K562 (cell line): Measurements from ENCODE around the gene GTF3C6. TPM values are rescaled to one million over a fixed set of nuclear protein-coding genes. Genes with fewer than 3 reads are reported as not detected.

Source experiments
- FOXK1 ChIP-seq: sonication (generic); formaldehyde crosslinking; IDR thresholded peaks from 2 replicates; pipeline ENCODE4 v1.8.0; 2022; ENCODE audit warnings: missing genetic modification reagents, mild to moderate bottlenecking, borderline replicate concordance
- HEY1 ChIP-seq: fragments of 250-450 bp; sonication (Bioruptor Pico); IDR thresholded peaks from 2 replicates; pipeline ENCODE4 v1.5.0; 2020; ENCODE audit warnings: mild to moderate bottlenecking, moderate library complexity, borderline replicate concordance
- MAZ ChIP-seq, 2 experiments: fragments of 450-650 bp in 1 of 2; sonication (generic) in 1 of 2; formaldehyde crosslinking; IDR thresholded peaks in 1 of 2; conservative IDR thresholded peaks in 1 of 2; 2 replicates each; pipeline versions ENCODE4 v1.4.0 to v1.5.0; 2020; ENCODE audit warnings: mild to moderate bottlenecking in 1 of 2, missing genetic modification reagents in 1 of 2
- RAD21 ChIP-seq, 2 experiments: fragments of 250-450 bp in 1 of 2; fragments of 450-650 bp in 1 of 2; sonication (Bioruptor Pico) in 1 of 2; formaldehyde crosslinking in 1 of 2; IDR thresholded peaks in 1 of 2; conservative IDR thresholded peaks in 1 of 2; 2 replicates each; pipeline versions ENCODE4 v1.4.0 to v1.8.0; 2020 to 2022; ENCODE audit warnings: mild to moderate bottlenecking in 2 of 2, moderate library complexity in 1 of 2
- RCOR1 ChIP-seq, 2 experiments: IDR thresholded peaks; 2 replicates each; pipeline ENCODE4 v1.6.1; 2012; ENCODE audit warnings: low read depth in 2 of 2, low read length in 2 of 2, borderline replicate concordance in 1 of 2, improper control_type of control experiment in 1 of 2
- SMAD2 ChIP-seq: fragments of 150-350 bp; IDR thresholded peaks from 2 replicates; pipeline ENCODE4 v1.6.1; 2014; ENCODE audit warnings: low read depth, mild to moderate bottlenecking, low read length
- TCF7L2 ChIP-seq: fragments of 150-350 bp; IDR thresholded peaks from 2 replicates; pipeline ENCODE4 v1.6.1; 2016; ENCODE audit warnings: low read depth, mild to moderate bottlenecking, low read length, moderate library complexity
- TEAD2 ChIP-seq: fragments of 450-650 bp; IDR thresholded peaks from 2 replicates; pipeline ENCODE4 v1.6.1; 2016; ENCODE audit warnings: missing genetic modification characterization, control low read depth, missing compliant biosample characterization
- ZNF121 ChIP-seq: sonication (generic); formaldehyde crosslinking; conservative IDR thresholded peaks from 2 replicates; pipeline ENCODE4 v1.8.0; 2022; ENCODE audit warnings: missing genetic modification reagents
- ZNF146 ChIP-seq: IDR thresholded peaks from one replicate; pipeline ENCODE4 v1.6.1; 2018; ENCODE audit warnings: missing compliant biosample characterization; ENCODE audit not compliant: unreplicated experiment
- ZNF644 ChIP-seq: fragments of 200-800 bp; sonication (Bioruptor generic); IDR thresholded peaks from 2 replicates; pipeline ENCODE4 v1.6.1; 2016; ENCODE audit warnings: low read depth, missing genetic modification characterization, missing compliant biosample characterization
- ZNF764 ChIP-seq: fragments of 250-450 bp; sonication (Bioruptor Pico); IDR thresholded peaks from 2 replicates; pipeline ENCODE4 v1.4.0; 2020; ENCODE audit warnings: low read depth, mild to moderate bottlenecking, moderate library complexity
- polyA plus RNA-seq, 8 experiments: library from polyadenylated mRNA; depleted of rRNA in 4 of 8; stranded (reverse) in 5 of 8; unstranded in 3 of 8; fragments of >200 nt; fragmentation: Nextera tagmentation in 2 of 8; fragmentation: Illumina TruSeq in 1 of 8; extraction: Ambion mirVana in 2 of 8; extraction: Trizol in 1 of 8; gene quantifications; 2 replicates each; pipeline versions ENCODE4 v1.2.1 to v1.2.3, GENCODE V29; 2011 to 2014; ENCODE audit warnings: inconsistent platforms in 1 of 8, missing spikeins in 1 of 8
- total RNA-seq, 7 experiments: library from RNA; depleted of rRNA in 6 of 7; stranded (reverse); fragments of >200 nt in 6 of 7; fragmentation: Illumina TruSeq in 2 of 7; extraction: Trizol in 2 of 7; gene quantifications; 2 replicates each; pipeline versions ENCODE4 v1.2.1 to v1.2.3, GENCODE V29; 2011 to 2021; ENCODE audit warnings: low replicate concordance in 1 of 7
- TF ChIP-seq, protein P1 (sequence below): fragments of 450-650 bp; formaldehyde crosslinking; IDR thresholded peaks from 2 replicates; pipeline ENCODE4 v1.4.0; 2020; ENCODE audit warnings: mild to moderate bottlenecking, moderate library complexity
- TF ChIP-seq, protein P2 (sequence below): fragments of 250-450 bp; sonication (Bioruptor Pico); IDR thresholded peaks from 2 replicates; pipeline ENCODE4 v1.5.0; 2020; ENCODE audit warnings: mild to moderate bottlenecking, borderline replicate concordance
- TF ChIP-seq, protein P3 (sequence below): conservative IDR thresholded peaks from 2 replicates; pipeline ENCODE4 v1.6.1; 2011; ENCODE audit warnings: low read depth, mild to moderate bottlenecking, low read length; ENCODE audit not compliant: control insufficient read depth

Gene GTF3C6
- total and polyA plus RNA-seq, 9 of the 15 experiments (the other 6 are each of a cell fraction or from before 2014, with no cell fraction given), result 37.6 to 140 (median 111) TPM

DNA sequence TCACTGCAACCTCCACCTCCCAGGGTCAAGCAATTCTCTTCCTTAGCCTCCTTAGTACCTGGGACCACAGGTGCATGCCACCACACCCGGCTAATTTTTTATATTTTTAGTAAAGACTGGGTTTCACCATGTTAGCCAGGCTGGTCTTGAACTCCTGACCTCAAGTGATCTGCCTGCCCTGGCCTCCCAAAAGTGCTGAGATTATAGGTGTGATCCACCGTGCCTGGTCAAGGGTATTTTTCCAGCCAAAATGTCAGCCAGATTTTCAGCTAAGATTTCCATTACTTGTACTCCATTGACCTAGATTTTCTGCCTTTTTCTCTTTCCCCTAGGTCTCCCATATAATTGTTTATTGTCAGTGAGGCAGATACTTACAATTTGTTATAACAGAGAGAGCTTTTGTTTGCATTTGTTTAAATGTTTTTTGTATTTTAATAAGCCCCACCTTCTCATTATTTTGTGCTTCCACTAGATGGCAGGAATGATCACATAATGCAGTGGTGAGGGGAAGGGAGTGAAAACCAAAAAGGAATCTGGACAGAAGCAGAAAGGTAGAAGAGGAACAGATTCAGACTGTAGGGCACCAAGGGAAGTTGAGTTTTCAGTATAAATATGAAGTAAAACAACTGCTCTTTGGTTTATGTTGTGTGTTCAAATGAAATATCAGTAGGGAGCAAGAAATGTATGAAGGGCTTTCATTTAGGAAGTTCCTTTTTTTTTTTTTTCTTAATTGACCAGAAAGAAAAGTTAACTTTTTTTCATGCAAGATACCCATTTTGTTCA, 53.0 kb downstream of the GTF3C6 start (continued):
- no peak for TF ChIP-seq HEY1 (CRISPR knock-in tag)
- TF ChIP-seq ZNF146 (CRISPR knock-in tag), result no peak
- TF ChIP-seq ZNF644 (tag), result no peak
- TF ChIP-seq MAZ (CRISPR knock-in tag; conservative IDR thresholded peaks at IDR 0.05 in 1 of 2, IDR thresholded peaks at IDR 0.05 in 1 of 2), result 0 out of 4 replicates have a peak, but pooled peaks of 1 of the 2 experiments have one; percentile 28
- TF ChIP-seq, protein P1, sequence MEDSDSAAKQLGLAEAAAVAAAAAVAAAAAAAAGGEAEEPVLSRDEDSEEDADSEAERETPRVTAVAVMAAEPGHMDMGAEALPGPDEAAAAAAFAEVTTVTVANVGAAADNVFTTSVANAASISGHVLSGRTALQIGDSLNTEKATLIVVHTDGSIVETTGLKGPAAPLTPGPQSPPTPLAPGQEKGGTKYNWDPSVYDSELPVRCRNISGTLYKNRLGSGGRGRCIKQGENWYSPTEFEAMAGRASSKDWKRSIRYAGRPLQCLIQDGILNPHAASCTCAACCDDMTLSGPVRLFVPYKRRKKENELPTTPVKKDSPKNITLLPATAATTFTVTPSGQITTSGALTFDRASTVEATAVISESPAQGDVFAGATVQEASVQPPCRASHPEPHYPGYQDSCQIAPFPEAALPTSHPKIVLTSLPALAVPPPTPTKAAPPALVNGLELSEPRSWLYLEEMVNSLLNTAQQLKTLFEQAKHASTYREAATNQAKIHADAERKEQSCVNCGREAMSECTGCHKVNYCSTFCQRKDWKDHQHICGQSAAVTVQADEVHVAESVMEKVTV, result peak; percentile 60; the same call in 1 of the 2 replicates
- no peak for TF ChIP-seq TEAD2 (tag)
- TF ChIP-seq ZNF121 (CRISPR knock-in tag), result no peak
- TF ChIP-seq FOXK1 (CRISPR knock-in tag), result no peak
- TF ChIP-seq RCOR1 (IDR thresholded peaks at IDR 0.05; ENCODE audit: borderline replicate concordance in 1 of 2, low read depth in 2 of 2, low read length in 2 of 2), result peak in 1 of 2 experiments; percentile 17; a peak in 2 of 4 replicates
- no peak for TF ChIP-seq ZNF764 (CRISPR knock-in tag)
- no peak for TF ChIP-seq SMAD2
- TF ChIP-seq TCF7L2, result no peak
- TF ChIP-seq, protein P2, sequence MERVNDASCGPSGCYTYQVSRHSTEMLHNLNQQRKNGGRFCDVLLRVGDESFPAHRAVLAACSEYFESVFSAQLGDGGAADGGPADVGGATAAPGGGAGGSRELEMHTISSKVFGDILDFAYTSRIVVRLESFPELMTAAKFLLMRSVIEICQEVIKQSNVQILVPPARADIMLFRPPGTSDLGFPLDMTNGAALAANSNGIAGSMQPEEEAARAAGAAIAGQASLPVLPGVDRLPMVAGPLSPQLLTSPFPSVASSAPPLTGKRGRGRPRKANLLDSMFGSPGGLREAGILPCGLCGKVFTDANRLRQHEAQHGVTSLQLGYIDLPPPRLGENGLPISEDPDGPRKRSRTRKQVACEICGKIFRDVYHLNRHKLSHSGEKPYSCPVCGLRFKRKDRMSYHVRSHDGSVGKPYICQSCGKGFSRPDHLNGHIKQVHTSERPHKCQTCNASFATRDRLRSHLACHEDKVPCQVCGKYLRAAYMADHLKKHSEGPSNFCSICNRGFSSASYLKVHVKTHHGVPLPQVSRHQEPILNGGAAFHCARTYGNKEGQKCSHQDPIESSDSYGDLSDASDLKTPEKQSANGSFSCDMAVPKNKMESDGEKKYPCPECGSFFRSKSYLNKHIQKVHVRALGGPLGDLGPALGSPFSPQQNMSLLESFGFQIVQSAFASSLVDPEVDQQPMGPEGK (CRISPR knock-in tag), result no peak
- peak; percentile 68 to 73 for TF ChIP-seq RAD21 (CRISPR knock-in tag; conservative IDR thresholded peaks at IDR 0.05 in 1 of 2, IDR thresholded peaks at IDR 0.05 in 1 of 2)
- TF ChIP-seq, protein P3, sequence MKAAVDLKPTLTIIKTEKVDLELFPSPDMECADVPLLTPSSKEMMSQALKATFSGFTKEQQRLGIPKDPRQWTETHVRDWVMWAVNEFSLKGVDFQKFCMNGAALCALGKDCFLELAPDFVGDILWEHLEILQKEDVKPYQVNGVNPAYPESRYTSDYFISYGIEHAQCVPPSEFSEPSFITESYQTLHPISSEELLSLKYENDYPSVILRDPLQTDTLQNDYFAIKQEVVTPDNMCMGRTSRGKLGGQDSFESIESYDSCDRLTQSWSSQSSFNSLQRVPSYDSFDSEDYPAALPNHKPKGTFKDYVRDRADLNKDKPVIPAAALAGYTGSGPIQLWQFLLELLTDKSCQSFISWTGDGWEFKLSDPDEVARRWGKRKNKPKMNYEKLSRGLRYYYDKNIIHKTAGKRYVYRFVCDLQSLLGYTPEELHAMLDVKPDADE, result no peak
